Measurements from ENCODE around the gene PRKCE.

The PRKCE gene

DNA sequence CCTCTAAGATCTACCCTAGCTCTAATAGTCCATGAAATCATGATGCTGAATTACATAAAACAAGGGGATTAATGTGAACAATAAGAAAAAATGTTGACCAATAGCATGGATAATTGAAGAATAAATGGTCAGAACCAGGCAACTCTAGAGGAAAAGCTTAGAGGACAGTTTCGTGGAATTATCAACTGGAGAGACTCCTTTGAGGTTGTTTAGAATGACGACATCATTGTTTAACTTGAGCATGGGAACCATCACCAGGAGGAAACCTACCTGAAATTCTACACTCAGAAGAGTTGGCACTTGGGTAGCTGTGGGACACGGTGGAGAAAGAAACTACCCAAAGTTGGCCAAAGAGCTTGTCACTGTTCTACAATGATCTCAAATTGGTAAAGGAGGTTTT is 466.5 kb downstream of the PRKCE start:
- H3K36me3 ChIP-seq = no peaks in the 10 kb centered on the region; the same call in 1 of the 2 replicates
- TF ChIP-seq, protein P1, sequence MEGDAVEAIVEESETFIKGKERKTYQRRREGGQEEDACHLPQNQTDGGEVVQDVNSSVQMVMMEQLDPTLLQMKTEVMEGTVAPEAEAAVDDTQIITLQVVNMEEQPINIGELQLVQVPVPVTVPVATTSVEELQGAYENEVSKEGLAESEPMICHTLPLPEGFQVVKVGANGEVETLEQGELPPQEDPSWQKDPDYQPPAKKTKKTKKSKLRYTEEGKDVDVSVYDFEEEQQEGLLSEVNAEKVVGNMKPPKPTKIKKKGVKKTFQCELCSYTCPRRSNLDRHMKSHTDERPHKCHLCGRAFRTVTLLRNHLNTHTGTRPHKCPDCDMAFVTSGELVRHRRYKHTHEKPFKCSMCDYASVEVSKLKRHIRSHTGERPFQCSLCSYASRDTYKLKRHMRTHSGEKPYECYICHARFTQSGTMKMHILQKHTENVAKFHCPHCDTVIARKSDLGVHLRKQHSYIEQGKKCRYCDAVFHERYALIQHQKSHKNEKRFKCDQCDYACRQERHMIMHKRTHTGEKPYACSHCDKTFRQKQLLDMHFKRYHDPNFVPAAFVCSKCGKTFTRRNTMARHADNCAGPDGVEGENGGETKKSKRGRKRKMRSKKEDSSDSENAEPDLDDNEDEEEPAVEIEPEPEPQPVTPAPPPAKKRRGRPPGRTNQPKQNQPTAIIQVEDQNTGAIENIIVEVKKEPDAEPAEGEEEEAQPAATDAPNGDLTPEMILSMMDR (IDR thresholded peaks at IDR 0.05; ENCODE audit: low read depth, low read length) = no peak
- DNase-seq = no peak

DNA sequence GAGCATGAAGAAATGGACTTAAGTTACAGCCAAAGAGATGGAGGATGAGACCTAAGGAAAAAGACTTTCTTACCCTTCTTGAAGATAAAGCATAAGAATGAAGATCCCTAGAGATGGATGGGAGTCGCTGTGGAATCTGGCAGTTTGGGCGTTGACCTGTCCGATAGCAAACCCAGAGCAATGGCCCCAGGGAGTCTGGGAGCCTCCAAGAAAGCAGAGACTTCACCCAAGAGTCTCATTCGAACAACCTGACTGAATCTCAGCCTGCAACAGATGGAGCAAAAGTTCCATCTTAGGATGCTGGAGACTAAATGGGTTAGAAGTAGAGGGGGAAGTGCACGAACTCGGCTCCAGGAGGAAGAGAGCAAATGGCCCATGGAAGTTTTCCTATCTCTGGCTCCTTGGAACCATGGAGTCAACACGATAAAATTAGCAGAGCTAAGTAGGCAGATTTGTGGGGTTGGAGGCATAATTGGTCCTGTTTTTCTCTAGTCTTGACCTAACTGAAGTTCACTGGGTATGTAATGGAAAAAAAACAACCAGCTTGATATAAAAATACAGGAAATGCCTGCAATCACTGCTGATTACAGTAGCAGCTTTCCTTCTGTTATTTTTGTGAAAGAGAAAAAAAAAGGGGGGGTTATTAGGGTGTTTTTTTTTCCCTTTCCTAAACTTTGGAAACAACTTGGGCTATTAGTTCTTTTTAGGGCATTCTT is 467.3 kb downstream of the PRKCE start:
- DNase-seq = no peak
- no peaks in the 10 kb centered on the region; the same call in 1 of the 2 replicates for H3K36me3 ChIP-seq
- no peak overlapping the region for H3K4me3 ChIP-seq (ENCODE audit: low read depth, low read length)
- TF ChIP-seq, protein P1 (IDR thresholded peaks at IDR 0.05; ENCODE audit: low read depth, low read length) = no peak
- no peaks in the 10 kb centered on the region for H3K27me3 ChIP-seq
- H3K4me1 ChIP-seq = no peaks in the 10 kb centered on the region; the same call in 1 of the 2 replicates
- no peaks in the 10 kb centered on the region for H3K9me3 ChIP-seq

More for the DNA sequence above, 466.5 kb downstream of the PRKCE start:
- Histone ChIP-seq H3K4me1 (no peaks in the 10 kb centered on the region; the same call in 1 of the 2 replicates), H3K27me3 (no peaks in the 10 kb centered on the region), H3K4me3 (ENCODE audit: low read depth, low read length) (no peak overlapping the region), H3K9me3 (no peaks in the 10 kb centered on the region)

DNA sequence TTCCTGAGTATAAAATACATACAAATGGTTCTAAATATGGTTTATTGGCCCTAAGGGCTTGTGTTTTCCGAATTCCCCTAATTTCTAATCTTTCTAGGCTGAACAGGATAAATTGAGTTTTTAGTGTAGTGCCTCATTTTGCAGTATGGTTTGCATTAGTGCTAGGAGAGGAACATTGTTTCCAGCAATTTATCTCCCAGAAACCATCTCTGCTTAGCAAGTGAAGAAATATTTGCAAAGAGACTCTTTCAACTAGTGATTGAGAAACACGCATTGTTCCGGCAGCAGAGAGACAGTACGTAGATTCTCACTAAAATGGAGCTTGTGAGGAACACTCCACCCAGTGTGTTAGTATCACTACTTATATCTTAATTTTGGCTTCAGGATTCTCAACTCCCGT is 468.0 kb downstream of the PRKCE start:
- H3K27me3 ChIP-seq = no peaks in the 10 kb centered on the region
- no peaks in the 10 kb centered on the region; the same call in 1 of the 2 replicates for H3K4me1 ChIP-seq
- H3K36me3 ChIP-seq = no peaks in the 10 kb centered on the region; the same call in 1 of the 2 replicates
- no peak for DNase-seq
- TF ChIP-seq, protein P1 (IDR thresholded peaks at IDR 0.05; ENCODE audit: low read depth, low read length) = no peak
- H3K9me3 ChIP-seq = no peaks in the 10 kb centered on the region
- no peak overlapping the region for H3K4me3 ChIP-seq (ENCODE audit: low read depth, low read length)

DNA sequence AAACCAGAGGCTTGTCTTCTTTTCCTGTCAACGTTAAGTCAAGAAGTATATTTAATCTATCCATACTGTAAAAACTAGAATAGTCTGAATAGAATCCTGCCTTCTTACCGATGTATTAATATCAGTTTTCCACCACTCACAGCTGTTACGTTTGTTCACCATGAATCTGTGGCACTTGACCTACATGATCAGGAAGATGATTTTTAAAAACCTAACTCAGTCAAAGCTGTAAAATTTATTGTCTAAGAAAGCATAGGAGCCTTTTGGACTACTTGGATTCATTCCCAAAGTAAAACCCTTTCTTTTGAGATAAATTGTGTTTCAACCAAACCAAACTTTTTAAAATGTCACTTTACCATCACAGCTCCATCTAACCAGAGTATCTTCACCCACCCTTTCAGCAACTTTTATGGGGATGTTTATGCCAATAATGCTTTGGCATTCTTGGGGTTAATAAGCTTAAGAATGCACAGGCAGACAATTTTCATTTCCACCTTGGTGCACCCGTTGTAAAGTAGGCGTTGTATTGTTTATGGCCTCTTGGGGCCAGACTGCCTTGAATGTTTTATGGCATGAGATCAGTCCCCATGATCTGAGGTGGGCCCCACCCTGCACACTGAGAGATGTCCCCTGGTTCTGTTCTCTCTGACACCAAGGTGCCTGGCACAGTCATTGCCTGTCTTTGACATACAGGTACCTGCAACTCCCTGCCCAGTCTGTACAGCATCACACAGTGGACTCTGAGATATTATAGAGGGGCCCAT is 469.5 kb downstream of the PRKCE start:
- TF ChIP-seq, protein P1 (IDR thresholded peaks at IDR 0.05; ENCODE audit: low read depth, low read length) = no peak
- Histone ChIP-seq H3K36me3 (no peaks in the 10 kb centered on the region; the same call in 1 of the 2 replicates), H3K4me1 (no peaks in the 10 kb centered on the region; the same call in 1 of the 2 replicates), H3K9me3 (no peaks in the 10 kb centered on the region), H3K4me3 (ENCODE audit: low read depth, low read length) (no peak overlapping the region), H3K27me3 (no peaks in the 10 kb centered on the region)
- no peak for DNase-seq

DNA sequence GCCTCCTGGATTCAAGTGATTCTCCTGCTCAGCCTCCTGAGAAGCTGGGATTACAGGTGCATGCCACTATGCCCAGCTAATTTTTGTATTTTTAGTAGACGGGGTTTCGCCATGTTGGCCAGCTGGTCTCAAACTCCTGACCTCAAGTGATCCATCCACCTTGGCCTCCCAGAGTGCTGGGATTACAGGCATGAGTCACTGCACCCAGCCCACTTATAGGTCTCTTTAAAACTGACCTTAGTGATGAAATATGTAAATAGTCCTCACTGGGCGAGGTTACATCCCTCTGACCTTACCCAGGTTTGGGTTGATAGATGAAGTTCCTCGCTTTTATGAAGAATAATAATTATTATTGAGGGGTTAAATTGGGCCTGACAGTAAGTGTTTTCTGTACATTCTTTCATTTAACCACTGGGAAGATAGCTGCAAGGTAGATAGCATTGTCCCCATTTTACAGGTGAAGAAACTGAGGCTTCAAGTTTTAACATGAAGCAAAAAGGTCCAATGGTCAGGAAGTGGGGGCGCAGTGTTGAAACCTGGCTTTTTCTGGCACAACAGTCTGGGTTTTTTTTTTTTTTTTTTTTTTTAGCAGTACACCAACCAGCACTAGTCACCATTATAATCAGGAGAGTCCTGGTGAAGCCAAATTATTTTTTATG is 471.0 kb downstream of the PRKCE start:
- no peak for DNase-seq
- no peaks in the 10 kb centered on the region for H3K9me3 ChIP-seq
- H3K27me3 ChIP-seq = no peaks in the 10 kb centered on the region
- H3K36me3 ChIP-seq = no peaks in the 10 kb centered on the region; the same call in 1 of the 2 replicates
- no peaks in the 10 kb centered on the region; the same call in 1 of the 2 replicates for H3K4me1 ChIP-seq
- H3K4me3 ChIP-seq (ENCODE audit: low read depth, low read length) = no peak overlapping the region
- TF ChIP-seq, protein P1 (IDR thresholded peaks at IDR 0.05; ENCODE audit: low read depth, low read length) = no peak

All from BE2C (cell line).